IMR-90 (cell line): ENCODE results near the gene DPY19L1. TPM values are rescaled to one million over a fixed set of nuclear protein-coding genes. Genes with fewer than 3 reads are reported as not detected.
"Not testable (repeated sequence)": the region's sequence is repeated elsewhere in the genome, so short reads cannot be mapped to it uniquely, and the experiment has no call there.

Source experiments
- ATAC-seq: fragments of 200-7000 bp; cut with Tn5 transposase; 2 replicates; pipeline ENCODE4 v1.9.1; 2020; ENCODE audit warnings: low read depth, mild to moderate bottlenecking, moderate library complexity
- BruUV-seq: library from RNA; stranded (reverse); fragments of 400-500 nt; replicated peaks from 2 replicates; lab custom pipeline; 2021; lab: Mats Ljungman, UMichigan
- CTCF ChIA-PET: fragments of 300-600 bp; formaldehyde crosslinking; extraction: SDS; loops from one replicate; lab custom pipeline; 2021; ENCODE audit warnings: antibody characterized with exemption; lab: Yijun Ruan, JAX
- POLR2A ChIA-PET: fragments of 300-600 bp; sonication (Branson Sonifier 250); formaldehyde crosslinking; loops from one replicate; lab custom pipeline; 2022; ENCODE audit warnings: antibody characterized with exemption; ENCODE audit not compliant: unreplicated experiment; lab: Charles Lee
- DNase-seq: peaks from one replicate; pipeline ENCODE4 v3.0.0; 2013
- H2AFZ ChIP-seq: replicated peaks from 2 replicates; pipeline ENCODE3; 2013; ENCODE audit warnings: low read length, mild to moderate bottlenecking; ENCODE audit not compliant: poor library complexity
- H2AK5ac ChIP-seq: 2 replicates; pipeline ENCODE4 v1.6.1; 2013; ENCODE audit warnings: low read depth, low read length, inconsistent platforms
- H2AK9ac ChIP-seq: replicated peaks from 2 replicates; pipeline ENCODE3; 2013; ENCODE audit warnings: mild to moderate bottlenecking, low read depth, low read length, moderate library complexity; ENCODE audit not compliant: poor library complexity
- H2BK120ac ChIP-seq: 2 replicates; pipeline ENCODE4 v1.6.1; 2013; ENCODE audit warnings: low read depth, low read length, inconsistent platforms
- H2BK15ac ChIP-seq: 3 replicates; pipeline ENCODE4 v1.6.1; 2013; ENCODE audit warnings: low read depth, low read length, inconsistent platforms
- H2BK20ac ChIP-seq: 2 replicates; pipeline ENCODE4 v1.6.1; 2013; ENCODE audit warnings: low read depth, mild to moderate bottlenecking, inconsistent platforms, low read length, moderate library complexity
- H2BK5ac ChIP-seq: 2 replicates; pipeline ENCODE4 v1.6.1; 2013; ENCODE audit warnings: mild to moderate bottlenecking, low read depth, low read length, inconsistent platforms; ENCODE audit not compliant: poor library complexity, severe bottlenecking
- H3K14ac ChIP-seq: replicated peaks from 2 replicates; pipeline ENCODE4 v1.6.1; 2013; ENCODE audit warnings: low read depth, low read length, inconsistent platforms
- H3K18ac ChIP-seq: 2 replicates; pipeline ENCODE4 v1.6.1; 2013; ENCODE audit warnings: low read depth, low read length, control low read depth
- H3K23ac ChIP-seq: 2 replicates; pipeline ENCODE4 v1.6.1; 2013; ENCODE audit warnings: low read depth, low read length, inconsistent platforms
- H3K27ac ChIP-seq: 2 replicates; pipeline ENCODE4 v1.5.1; 2013; ENCODE audit warnings: mild to moderate bottlenecking, control low read depth, low read length; ENCODE audit not compliant: insufficient read depth
- H3K27me3 ChIP-seq: 2 replicates; pipeline ENCODE4 v1.6.1; 2013; ENCODE audit warnings: low read length; ENCODE audit not compliant: control insufficient read depth, insufficient read depth
- H3K36me3 ChIP-seq: 2 replicates; pipeline ENCODE4 v1.6.1; 2013; ENCODE audit warnings: low read length, mixed read lengths; ENCODE audit not compliant: control insufficient read depth, insufficient read depth
- H3K4ac ChIP-seq: 2 replicates; pipeline ENCODE4 v1.6.1; 2013; ENCODE audit warnings: low read depth, low read length, inconsistent platforms
- H3K4me1 ChIP-seq: 2 replicates; pipeline ENCODE4 v1.6.1; 2013; ENCODE audit warnings: low read length, mixed read lengths; ENCODE audit not compliant: control insufficient read depth, insufficient read depth
- H3K4me2 ChIP-seq: 2 replicates; pipeline ENCODE4 v1.6.1; 2013; ENCODE audit warnings: low read depth, mild to moderate bottlenecking, control low read depth, low read length, moderate library complexity
- H3K4me3 ChIP-seq: 2 replicates; pipeline ENCODE4 v1.5.1; 2013; ENCODE audit warnings: low read depth, mild to moderate bottlenecking, control low read depth, low read length, moderate library complexity; ENCODE audit not compliant: insufficient read depth
- H3K56ac ChIP-seq: 2 replicates; pipeline ENCODE4 v1.6.1; 2013; ENCODE audit warnings: low read length, inconsistent platforms; ENCODE audit not compliant: insufficient read depth; ENCODE audit errors: extremely low read depth
- H3K79me1 ChIP-seq, 2 experiments: 2 replicates each; pipeline ENCODE4 v1.6.1; 2013; ENCODE audit warnings: low read length in 2 of 2, inconsistent platforms in 1 of 2, low read depth in 1 of 2
- H3K9ac ChIP-seq: 2 replicates; pipeline ENCODE4 v1.6.1; 2013; ENCODE audit warnings: low read depth, low read length, control low read depth
- H3K9me1 ChIP-seq: 2 replicates; pipeline ENCODE4 v1.6.1; 2013; ENCODE audit warnings: low read length, inconsistent platforms; ENCODE audit not compliant: insufficient read depth
- H3K9me3 ChIP-seq: 2 replicates; pipeline ENCODE4 v1.6.1; 2013; ENCODE audit warnings: low read length; ENCODE audit not compliant: control insufficient read depth, insufficient read depth
- H4K20me1 ChIP-seq: 2 replicates; pipeline ENCODE4 v1.6.1; 2013; ENCODE audit warnings: low read length, inconsistent platforms; ENCODE audit not compliant: insufficient read depth
- H4K5ac ChIP-seq: 2 replicates; pipeline ENCODE4 v1.6.1; 2013; ENCODE audit warnings: mild to moderate bottlenecking, low read depth, low read length, control low read depth
- H4K8ac ChIP-seq, 2 experiments: 2 replicates each; pipeline ENCODE4 v1.6.1; 2013; ENCODE audit warnings: low read depth in 2 of 2, low read length in 2 of 2, control low read depth in 1 of 2, inconsistent platforms in 1 of 2
- H4K91ac ChIP-seq: 2 replicates; pipeline ENCODE4 v1.6.1; 2013; ENCODE audit warnings: low read depth, low read length, inconsistent platforms; ENCODE audit not compliant: insufficient read depth
- WGBS, 2 experiments: methylation state at CpG; one replicate each; pipeline versions ENCODE4 v1.1.5 to v1.1.7; 2013; ENCODE audit warnings: missing lambda C conversion rate in 2 of 2; ENCODE audit not compliant: insufficient read length in 1 of 2; ENCODE audit errors: extremely low coverage in 2 of 2; 5-methylcytosine and 5-hydroxymethylcytosine counted together
- dilution Hi-C: fragments of 300-500 bp; cut with HindIII; formaldehyde crosslinking; loops from one replicate; pipeline ENCODE4 v1.14.3; 2018; ENCODE audit warnings: low sequenced_read_pairs; ENCODE audit not compliant: unreplicated experiment
- in situ Hi-C: fragments of 300-500 bp; cut with MboI; formaldehyde crosslinking; loops from 3 replicates; pipeline ENCODE4 v1.14.3; 2019; ENCODE audit warnings: low sequenced_read_pairs, inconsistent platforms, mixed read lengths
- intact Hi-C: fragments of 100-400 bp; cut with micrococcal nuclease; formaldehyde crosslinking; loops from 2 replicates; pipeline ENCODE4 v1.10.0; 2022
- polyA plus RNA-seq, 3 experiments: library from polyadenylated mRNA; depleted of rRNA; stranded (reverse); fragments of >200 nt; gene quantifications; 2 replicates each; pipeline ENCODE4 v1.2.3, GENCODE V29; 2012; ENCODE audit warnings: low replicate concordance in 1 of 3
- total RNA-seq: library from RNA; depleted of rRNA; stranded (reverse); fragments of >200 nt; gene quantifications from 2 replicates; pipeline ENCODE4 v1.2.3, GENCODE V29; 2012

Gene DPY19L1
- total and polyA plus RNA-seq, 2 of the 4 experiments (the other 2 are of a cell fraction): 12.1 to 12.2 TPM

DNA sequence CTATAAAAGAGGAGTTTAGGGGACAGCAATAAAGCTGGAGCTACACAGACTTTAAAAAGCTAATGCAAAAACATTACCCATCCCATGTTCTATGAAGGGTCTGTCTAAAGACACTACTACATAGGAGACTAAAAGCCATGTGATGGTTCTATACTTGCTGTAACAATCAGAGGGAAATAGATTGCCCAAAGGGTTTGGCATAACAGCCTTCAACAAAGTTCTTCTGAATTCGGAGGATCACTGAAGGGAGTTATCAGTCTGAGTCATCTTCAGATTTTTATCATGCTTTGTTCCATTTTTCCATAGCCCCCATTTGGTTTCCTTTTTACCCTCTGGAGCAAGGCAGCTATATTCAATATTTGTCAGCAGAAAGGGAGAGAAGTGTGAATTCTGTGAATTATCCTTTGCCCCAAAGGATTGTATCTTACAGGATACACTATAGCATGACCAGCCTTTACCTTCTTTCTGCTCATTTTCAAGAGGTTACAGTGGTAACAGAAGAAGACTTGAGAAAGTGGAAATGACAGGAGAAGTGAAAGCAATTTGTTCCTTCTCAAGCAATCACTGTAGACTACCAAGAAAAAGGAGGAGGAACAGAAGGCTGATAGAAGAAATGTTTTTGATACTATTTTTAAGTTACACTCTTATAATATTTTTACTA is 64.4 kb downstream of the DPY19L1 start:
- H3K18ac ChIP-seq: not testable (repeated sequence)

DNA sequence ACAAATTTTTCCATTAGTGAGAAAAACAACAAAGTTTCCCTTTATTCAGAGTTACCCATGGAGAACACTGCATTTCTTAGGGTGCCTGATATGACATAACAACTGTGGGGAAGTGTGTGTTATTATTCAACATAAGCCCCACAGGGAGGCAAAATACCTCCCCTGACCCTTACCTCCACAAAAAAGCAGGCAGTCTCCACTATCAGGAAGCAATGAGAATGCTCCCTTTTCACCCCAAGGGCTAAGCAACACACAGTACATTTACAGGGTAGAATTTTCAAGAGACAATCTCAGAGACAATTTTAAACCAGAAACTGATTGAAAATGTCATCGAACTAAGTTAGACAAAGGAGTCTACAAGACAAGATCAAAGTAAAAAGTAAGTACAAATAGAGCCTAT is 69.5 kb downstream of the DPY19L1 start:
- H3K9me3 ChIP-seq, H2BK20ac ChIP-seq, H2BK5ac ChIP-seq, H3K23ac ChIP-seq, H4K5ac ChIP-seq, H3K14ac ChIP-seq, H3K4me3 ChIP-seq, CTCF ChIA-PET, H2AK9ac ChIP-seq, H3K18ac ChIP-seq, H3K4me2 ChIP-seq, H4K91ac ChIP-seq, in situ Hi-C loops, H2AK5ac ChIP-seq, H3K36me3 ChIP-seq, BruUV-seq, H3K27me3 ChIP-seq, H4K20me1 ChIP-seq, H2BK15ac ChIP-seq, POLR2A ChIA-PET, intact Hi-C loops, H3K27ac ChIP-seq, DNase-seq, H4K8ac ChIP-seq, H3K4me1 ChIP-seq, H3K9me1 ChIP-seq, H2AFZ ChIP-seq, H3K79me1 ChIP-seq, H3K56ac ChIP-seq, H2BK120ac ChIP-seq, H3K4ac ChIP-seq, H3K9ac ChIP-seq, ATAC-seq, dilution Hi-C loops: not testable (repeated sequence)
- WGBS, 2 experiments: no CpG with 5 or more reads among the region's 1 CpG

More for the DNA sequence above, 64.4 kb downstream of the DPY19L1 start:
- H2BK20ac ChIP-seq, H3K27me3 ChIP-seq, H2BK5ac ChIP-seq, intact Hi-C loops, H2BK15ac ChIP-seq, ATAC-seq, H2BK120ac ChIP-seq, H3K79me1 ChIP-seq, H3K23ac ChIP-seq, H3K27ac ChIP-seq, H2AK5ac ChIP-seq, H3K9ac ChIP-seq, H4K8ac ChIP-seq, H4K5ac ChIP-seq, POLR2A ChIA-PET, H3K36me3 ChIP-seq, H3K4ac ChIP-seq, H4K91ac ChIP-seq, dilution Hi-C loops, H3K4me2 ChIP-seq, BruUV-seq, CTCF ChIA-PET, DNase-seq, H3K14ac ChIP-seq, H3K4me3 ChIP-seq, H4K20me1 ChIP-seq, in situ Hi-C loops, H3K56ac ChIP-seq, H3K9me1 ChIP-seq, H3K9me3 ChIP-seq, H3K4me1 ChIP-seq, H2AK9ac ChIP-seq, H2AFZ ChIP-seq: not testable (repeated sequence)
- no CpG with 5 or more reads among the region's 1 CpG for WGBS, 2 experiments
